Uterus (tissue), 4 donors: ENCODE data around the gene BCKDHB. TPM values are rescaled to one million over a fixed set of nuclear protein-coding genes. Genes with fewer than 3 reads are reported as not detected.

Experiments used
- DNase-seq, 2 donors: peaks; one replicate each; pipeline ENCODE4 v3.0.0-alpha.2; 2019 to 2020
- H3K27ac ChIP-seq, 2 donors: fragments of 200-600 bp; sonication (generic); 1 replicate in 1 of 2; 2 replicates in 1 of 2; pipeline ENCODE4 v1.5.1; 2016 to 2018
- H3K27me3 ChIP-seq, 2 donors: fragments of 200-600 bp; sonication (generic); one replicate each; pipeline ENCODE4 v1.5.1; 2018 to 2019; ENCODE audit warnings: control low read depth in 1 of 2
- H3K36me3 ChIP-seq, 2 donors: fragments of 200-600 bp; sonication (generic); one replicate each; pipeline ENCODE4 v1.5.1; 2019; ENCODE audit warnings: control low read depth in 1 of 2
- H3K4me1 ChIP-seq, 2 donors: fragments of 200-600 bp; sonication (generic); one replicate each; pipeline ENCODE4 v1.5.1; 2018 to 2019; ENCODE audit warnings: control low read depth in 1 of 2
- H3K4me3 ChIP-seq, 2 donors: fragments of 200-600 bp; sonication (generic); 1 replicate in 1 of 2; 2 replicates in 1 of 2; pipeline ENCODE4 v1.5.1; 2018 to 2019; ENCODE audit warnings: mild to moderate bottlenecking in 1 of 2
- H3K9me3 ChIP-seq, 2 donors: fragments of 200-600 bp; sonication (generic); one replicate each; pipeline ENCODE4 v1.5.1; 2019; ENCODE audit warnings: control low read depth in 1 of 2
- CTCF ChIP-seq, 4 experiments: fragments of 200-600 bp in 2 of 4; fragments of 450-650 bp in 2 of 4; sonication (generic) in 2 of 4; IDR thresholded peaks; one replicate each; pipeline ENCODE4 v1.5.1; 2016 to 2019; ENCODE audit warnings: antibody characterized with exemption in 4 of 4, mild to moderate bottlenecking in 2 of 4, moderate library complexity in 1 of 4
- POLR2A ChIP-seq, 2 donors: fragments of 450-650 bp; IDR thresholded peaks; one replicate each; pipeline ENCODE4 v1.6.1; 2016; ENCODE audit warnings: antibody characterized with exemption in 2 of 2, mild to moderate bottlenecking in 1 of 2, moderate library complexity in 1 of 2
- intact Hi-C: fragments of 100-400 bp; cut with DNase I; formaldehyde crosslinking; loops from one replicate; pipeline ENCODE4 v1.15.1; 2023; ENCODE audit warnings: low total_unique reads
- total RNA-seq, 4 donors: library from RNA; depleted of rRNA in 3 of 4; stranded (reverse); fragments of >200 nt in 3 of 4; gene quantifications; one replicate each; pipeline versions ENCODE4 v1.1.0 to v1.2.4, GENCODE V29; 2014 to 2023
- donor health status: DM: yes; HTN: yes; CAD: no.

Gene BCKDHB
- total RNA-seq, 4 donors from 2014 or later = 7.2 to 35.5 (median 13.2) TPM

- no peak for DNase-seq
- Histone ChIP-seq H3K4me1 (no peaks in the 10 kb centered on the region), H3K27me3 (no peaks in the 10 kb centered on the region), H3K27ac (no peak overlapping the region), H3K9me3 (no peaks in the 10 kb centered on the region), H3K36me3 (no peaks in the 10 kb centered on the region), H3K4me3 (no peak overlapping the region)
- no peak for TF ChIP-seq POLR2A (IDR thresholded peaks at IDR 0.05)
- TF ChIP-seq CTCF (IDR thresholded peaks at IDR 0.05) = no peak
- intact Hi-C loops = no loop called here
Measured at GRCh38 chr6:80272988-80273387, 166.5 kb downstream of the BCKDHB start.

DNA sequence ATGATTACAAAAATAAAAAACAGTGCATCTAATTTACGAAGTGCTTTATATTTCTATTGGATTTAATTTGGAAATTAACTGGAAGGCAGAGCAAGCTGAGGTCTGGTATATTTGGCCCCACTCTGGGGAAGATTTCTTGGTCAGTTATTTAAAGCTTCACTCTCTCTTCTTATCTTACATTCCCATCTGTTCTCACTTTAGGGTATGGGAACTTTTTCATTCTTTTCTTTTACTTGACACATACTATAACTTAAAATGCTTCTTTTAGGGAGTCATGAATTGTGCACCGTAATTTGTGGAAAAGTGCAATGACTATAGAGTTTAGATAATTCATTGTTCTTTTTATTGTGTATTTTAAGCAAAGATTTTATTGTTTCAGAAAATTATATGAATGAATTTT lies 170.4 kb downstream of the BCKDHB start:
- TF ChIP-seq CTCF (IDR thresholded peaks at IDR 0.05) (no peak), POLR2A (IDR thresholded peaks at IDR 0.05) (no peak)
- Histone ChIP-seq H3K9me3 (no peaks in the 10 kb centered on the region), H3K27ac (no peak overlapping the region), H3K36me3 (no peaks in the 10 kb centered on the region), H3K4me1 (no peaks in the 10 kb centered on the region), H3K4me3 (no peak overlapping the region), H3K27me3 (no peaks in the 10 kb centered on the region)
- intact Hi-C loops = no loop called here
- no peak for DNase-seq

DNA sequence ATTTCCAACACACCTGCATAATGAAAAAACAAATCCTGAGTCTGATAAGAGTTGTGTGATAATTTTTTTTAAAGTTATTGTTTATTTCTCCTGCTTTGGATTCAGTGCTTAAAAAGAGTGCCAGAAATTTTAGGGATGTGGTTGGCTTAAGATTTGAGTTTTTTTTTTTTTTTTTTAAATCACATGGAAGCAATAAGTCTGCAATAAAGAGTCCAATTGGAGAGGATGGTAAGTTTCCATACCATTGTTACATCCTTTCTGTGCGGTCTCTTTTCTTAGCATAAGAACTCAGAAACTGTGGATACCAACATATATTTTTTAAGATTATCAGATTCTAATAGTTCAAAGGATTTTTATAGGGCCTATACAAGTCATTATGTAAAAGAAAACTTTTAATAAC lies 171.0 kb downstream of the BCKDHB start:
- TF ChIP-seq POLR2A (IDR thresholded peaks at IDR 0.05) (no peak), CTCF (IDR thresholded peaks at IDR 0.05) (no peak)
- no peak for DNase-seq
- H3K4me3 ChIP-seq = no peak overlapping the region
- intact Hi-C loops = no loop called here
- no peaks in the 10 kb centered on the region for H3K36me3 ChIP-seq
- H3K27ac ChIP-seq = no peak overlapping the region
- no peaks in the 10 kb centered on the region for H3K27me3 ChIP-seq
- H3K4me1 ChIP-seq = no peaks in the 10 kb centered on the region
- no peaks in the 10 kb centered on the region for H3K9me3 ChIP-seq

DNA sequence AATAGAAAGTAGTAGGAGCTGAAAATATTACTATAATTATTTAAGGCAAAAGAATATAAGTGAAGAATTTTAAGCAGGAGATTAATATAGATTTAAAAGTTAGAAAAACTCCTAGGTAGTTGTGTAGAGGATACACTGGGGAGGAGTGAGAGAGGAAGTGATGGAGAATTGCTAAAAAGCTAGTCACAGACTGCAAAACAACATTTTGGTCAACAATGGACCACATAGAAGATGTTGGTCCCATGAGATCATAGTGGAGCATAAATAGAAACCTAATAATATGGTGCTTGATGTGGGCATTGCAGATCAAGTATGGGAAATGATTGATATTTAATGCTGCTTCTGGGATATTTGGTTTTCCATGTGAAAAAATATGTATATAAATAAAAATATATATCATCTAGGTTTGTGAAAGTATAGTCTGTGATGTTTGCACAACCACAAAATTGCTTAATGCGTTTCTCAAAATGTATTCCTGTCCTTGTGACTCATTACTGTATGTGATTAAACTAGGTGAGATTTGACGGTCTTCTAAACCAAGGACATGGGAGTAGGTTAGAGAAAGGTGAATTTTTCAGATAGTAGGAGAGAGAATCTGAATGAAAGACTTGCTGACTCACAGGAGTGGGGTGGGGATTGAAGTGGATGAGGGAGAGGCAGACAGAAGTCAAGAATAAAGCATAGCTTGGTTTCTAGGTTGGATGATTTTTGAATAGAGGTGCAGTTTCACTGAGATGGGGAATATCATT lies 174.0 kb downstream of the BCKDHB start:
- intact Hi-C loops = no loop called here
- H3K36me3 ChIP-seq = no peaks in the 10 kb centered on the region
- no peaks in the 10 kb centered on the region for H3K27me3 ChIP-seq
- no peak overlapping the region for H3K27ac ChIP-seq
- no peak for DNase-seq
- H3K4me3 ChIP-seq = no peak overlapping the region
- TF ChIP-seq POLR2A (IDR thresholded peaks at IDR 0.05) (no peak), CTCF (IDR thresholded peaks at IDR 0.05) (no peak)
- H3K9me3 ChIP-seq = no peaks in the 10 kb centered on the region
- no peaks in the 10 kb centered on the region for H3K4me1 ChIP-seq

DNA sequence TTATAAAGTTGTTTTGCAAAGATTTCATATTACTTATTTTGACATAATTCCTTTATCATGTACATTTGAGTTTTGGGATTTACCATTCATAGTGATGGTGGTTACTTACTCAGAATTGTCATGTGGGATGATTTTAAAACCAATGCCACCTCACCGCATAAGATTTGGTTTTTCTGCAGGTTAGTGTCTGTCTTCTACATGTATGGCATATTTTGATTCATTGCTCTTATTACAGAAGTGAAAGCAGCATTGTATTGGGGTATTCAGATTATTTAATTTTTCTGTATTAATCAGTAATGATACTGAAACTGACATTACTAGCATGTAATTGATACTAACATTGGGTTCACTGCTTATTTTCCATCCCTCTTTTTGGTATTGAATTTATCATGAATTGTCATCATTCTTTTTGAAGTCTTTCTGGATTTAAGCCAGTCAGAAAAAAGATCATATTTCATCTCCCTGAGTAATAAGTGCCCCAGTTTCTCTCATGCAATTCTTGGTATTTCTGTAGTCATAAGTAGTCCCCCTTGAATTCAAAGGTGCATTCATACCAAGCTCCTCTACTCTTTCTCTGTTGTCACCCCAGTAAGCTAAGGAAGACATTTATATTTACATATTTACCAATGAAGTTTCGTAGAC lies 176.6 kb downstream of the BCKDHB start:
- intact Hi-C loops = no loop called here
- Histone ChIP-seq H3K9me3 (no peaks in the 10 kb centered on the region), H3K4me3 (no peak overlapping the region), H3K27ac (no peak overlapping the region), H3K27me3 (no peaks in the 10 kb centered on the region), H3K4me1 (no peaks in the 10 kb centered on the region), H3K36me3 (no peaks in the 10 kb centered on the region)
- TF ChIP-seq POLR2A (IDR thresholded peaks at IDR 0.05) = no peak
- TF ChIP-seq CTCF (IDR thresholded peaks at IDR 0.05) = no peak
- DNase-seq = no peak
